Tibial nerve (tissue), 4 donors: ENCODE data around the gene ACLY. TPM values are rescaled to one million over a fixed set of nuclear protein-coding genes. Genes with fewer than 3 reads are reported as not detected.
A peak's percentile ranks its signal among the peaks of the same experiment; 100 is the strongest.

Experiments used
- DNase-seq, 2 donors: peaks; one replicate each; pipeline ENCODE4 v3.0.0-alpha.2; 2019; ENCODE audit warnings: low spot score in 2 of 2
- H3K27ac ChIP-seq, 4 donors: fragments of 200-600 bp; sonication (generic) in 3 of 4; one replicate each; pipeline ENCODE4 v1.5.1; 2017 to 2019; ENCODE audit warnings: mild to moderate bottlenecking in 1 of 4
- H3K27me3 ChIP-seq, 2 donors: fragments of 200-600 bp; sonication (generic) in 1 of 2; one replicate each; pipeline versions ENCODE4 v1.5.1 to v1.6.0; 2017 to 2019
- H3K36me3 ChIP-seq, 3 donors: fragments of 200-600 bp; sonication (generic); one replicate each; pipeline ENCODE4 v1.5.1; 2018 to 2019
- H3K4me1 ChIP-seq, 4 donors: fragments of 200-600 bp; sonication (generic) in 3 of 4; one replicate each; pipeline ENCODE4 v1.5.1; 2017 to 2019
- H3K4me3 ChIP-seq, 4 donors: fragments of 200-600 bp; sonication (generic) in 3 of 4; one replicate each; pipeline ENCODE4 v1.5.1; 2017 to 2019; ENCODE audit warnings: mild to moderate bottlenecking in 1 of 4, moderate library complexity in 1 of 4
- H3K9me3 ChIP-seq, 4 donors: fragments of 200-600 bp; sonication (generic) in 3 of 4; one replicate each; pipeline ENCODE4 v1.5.1; 2017 to 2019
- EP300 ChIP-seq, 2 donors: sonication (generic); formaldehyde crosslinking; IDR thresholded peaks; one replicate each; pipeline ENCODE4 v1.6.1; 2017; ENCODE audit warnings: antibody characterized with exemption in 2 of 2, mild to moderate bottlenecking in 1 of 2
- POLR2A ChIP-seq, 2 donors: fragments of 450-650 bp; IDR thresholded peaks; one replicate each; pipeline ENCODE4 v1.6.1; 2017; ENCODE audit warnings: antibody characterized with exemption in 2 of 2, mild to moderate bottlenecking in 2 of 2, moderate library complexity in 2 of 2
- WGBS, 2 donors: methylation state at CpG; one replicate each; pipeline ENCODE4 v1.1.5; 2018; 5-methylcytosine and 5-hydroxymethylcytosine counted together
- total RNA-seq, 4 donors: library from RNA; depleted of rRNA; stranded (reverse); fragments of >200 nt; gene quantifications; one replicate each; pipeline ENCODE4 v1.1.0, GENCODE V29; 2016
- TF ChIP-seq, protein P1 (sequence below), 5 experiments: fragments of 200-600 bp in 3 of 5; fragments of 450-650 bp in 2 of 5; sonication (generic) in 3 of 5; IDR thresholded peaks; one replicate each; pipeline ENCODE4 v1.5.1; 2016 to 2019; ENCODE audit warnings: antibody characterized with exemption in 5 of 5, mild to moderate bottlenecking in 3 of 5, moderate library complexity in 2 of 5

Gene ACLY
- total RNA-seq, 4 donors from 2014 or later = 62.8 to 102 (median 72.6) TPM

DNA sequence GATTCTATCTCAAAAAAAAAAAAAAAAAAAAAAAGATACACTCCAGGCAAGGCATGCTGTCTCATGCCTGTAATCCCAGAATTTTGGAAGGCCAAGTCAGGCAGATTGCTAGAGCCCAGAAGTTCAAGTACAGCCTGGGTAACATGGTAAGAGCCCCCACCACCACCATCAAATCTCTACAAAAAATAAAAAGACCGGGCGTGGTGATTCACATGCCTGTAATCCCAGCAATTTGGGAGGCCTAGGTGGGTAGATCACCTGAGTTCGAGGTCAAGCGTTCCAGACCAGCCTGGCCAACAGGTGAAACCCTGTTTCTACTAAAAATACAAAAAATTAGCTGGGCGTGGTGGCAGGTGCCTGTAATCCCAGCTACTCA is 1.8 kb upstream of the ACLY start:
- 94 to 95% methylated on average over 5 of the region's 5 CpGs for WGBS, 2 donors
- no peaks in the 10 kb centered on the region for H3K36me3 ChIP-seq
- no peaks in the 10 kb centered on the region for H3K9me3 ChIP-seq
- H3K27me3 ChIP-seq = no peaks in the 10 kb centered on the region
- DNase-seq = no peak
- no peak overlapping the region for H3K4me3 ChIP-seq
- TF ChIP-seq POLR2A (IDR thresholded peaks at IDR 0.05) (no peak), EP300 (IDR thresholded peaks at IDR 0.05) (no peak)
- TF ChIP-seq, protein P1, sequence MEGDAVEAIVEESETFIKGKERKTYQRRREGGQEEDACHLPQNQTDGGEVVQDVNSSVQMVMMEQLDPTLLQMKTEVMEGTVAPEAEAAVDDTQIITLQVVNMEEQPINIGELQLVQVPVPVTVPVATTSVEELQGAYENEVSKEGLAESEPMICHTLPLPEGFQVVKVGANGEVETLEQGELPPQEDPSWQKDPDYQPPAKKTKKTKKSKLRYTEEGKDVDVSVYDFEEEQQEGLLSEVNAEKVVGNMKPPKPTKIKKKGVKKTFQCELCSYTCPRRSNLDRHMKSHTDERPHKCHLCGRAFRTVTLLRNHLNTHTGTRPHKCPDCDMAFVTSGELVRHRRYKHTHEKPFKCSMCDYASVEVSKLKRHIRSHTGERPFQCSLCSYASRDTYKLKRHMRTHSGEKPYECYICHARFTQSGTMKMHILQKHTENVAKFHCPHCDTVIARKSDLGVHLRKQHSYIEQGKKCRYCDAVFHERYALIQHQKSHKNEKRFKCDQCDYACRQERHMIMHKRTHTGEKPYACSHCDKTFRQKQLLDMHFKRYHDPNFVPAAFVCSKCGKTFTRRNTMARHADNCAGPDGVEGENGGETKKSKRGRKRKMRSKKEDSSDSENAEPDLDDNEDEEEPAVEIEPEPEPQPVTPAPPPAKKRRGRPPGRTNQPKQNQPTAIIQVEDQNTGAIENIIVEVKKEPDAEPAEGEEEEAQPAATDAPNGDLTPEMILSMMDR (IDR thresholded peaks at IDR 0.05) = no peak
- no peak overlapping the region for H3K27ac ChIP-seq
- peaks cover 0 to 34% (median 19%) of the 10 kb centered on the region in 4 donors for H3K4me1 ChIP-seq

GRCh38 chr17:41919840-41920579 is 1.3 kb upstream of the ACLY start:
- 77 to 82% methylated on average over 7 of the region's 7 CpGs for WGBS, 2 donors
- no peaks in the 10 kb centered on the region for H3K27me3 ChIP-seq
- TF ChIP-seq POLR2A (IDR thresholded peaks at IDR 0.05) (no peak), EP300 (IDR thresholded peaks at IDR 0.05) (no peak)
- TF ChIP-seq, protein P1 (IDR thresholded peaks at IDR 0.05) = no peak
- no peaks in the 10 kb centered on the region for H3K9me3 ChIP-seq
- H3K4me1 ChIP-seq = peaks cover 0 to 39% (median 19%) of the 10 kb centered on the region in 4 donors
- no peak for DNase-seq
- peak overlapping the region in 1 of 4 donors; percentile 91 for H3K27ac ChIP-seq
- H3K4me3 ChIP-seq = no peak overlapping the region
- no peaks in the 10 kb centered on the region for H3K36me3 ChIP-seq

DNA sequence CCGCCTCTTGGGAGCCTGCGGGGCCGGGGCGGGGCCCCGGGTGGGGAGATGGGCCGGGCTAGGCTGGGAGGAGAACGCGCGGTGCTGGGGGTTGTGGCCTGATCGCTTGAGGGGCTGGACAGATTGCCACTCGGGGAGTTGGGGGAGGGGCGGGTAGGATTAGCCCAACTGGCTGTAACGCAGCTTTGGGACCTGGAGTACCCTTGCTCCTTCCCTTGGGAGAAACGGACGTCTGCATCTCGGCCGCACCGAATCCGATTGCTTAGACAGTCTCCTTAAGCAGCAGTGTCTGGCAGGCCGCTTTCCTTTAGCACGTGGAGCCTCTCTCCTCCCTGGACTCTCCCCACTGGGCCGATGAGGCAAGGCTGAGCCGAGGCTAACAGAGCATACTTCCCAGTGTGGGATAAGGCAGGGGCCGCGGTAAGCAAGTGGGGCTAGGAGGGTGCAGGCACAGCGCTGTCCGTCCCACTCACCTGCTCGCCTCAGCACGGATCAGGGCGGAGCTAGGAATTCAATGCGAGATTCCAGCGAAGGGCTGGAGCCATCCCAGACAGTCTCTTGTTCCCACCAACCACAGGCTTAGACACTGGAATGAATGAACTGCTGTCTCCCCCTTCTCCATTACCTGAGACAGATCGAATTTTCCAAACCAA is 540 bp upstream of the ACLY start:
- Histone ChIP-seq H3K36me3 (no peaks in the 10 kb centered on the region), H3K27me3 (no peaks in the 10 kb centered on the region), H3K27ac (peak overlapping the region; percentile 65 to 91 (median 91)), H3K9me3 (no peaks in the 10 kb centered on the region), H3K4me1 (peaks cover 0 to 47% (median 23%) of the 10 kb centered on the region in 4 donors), H3K4me3 (peak overlapping the region; percentile 13 to 96 (median 75))
- 4 to 14% methylated on average over 8 to 22 of the region's 33 CpGs for WGBS, 2 donors
- DNase-seq = peak; percentile 41 to 55
- no peak for TF ChIP-seq POLR2A (IDR thresholded peaks at IDR 0.05)
- no peak for TF ChIP-seq EP300 (IDR thresholded peaks at IDR 0.05)
- TF ChIP-seq, protein P1 (IDR thresholded peaks at IDR 0.05) = no peak

GRCh38 chr17:41917679-41918313 is 955 bp downstream of the ACLY start:
- no peak for TF ChIP-seq POLR2A (IDR thresholded peaks at IDR 0.05)
- TF ChIP-seq, protein P1 (IDR thresholded peaks at IDR 0.05) = no peak
- H3K27ac ChIP-seq = peak overlapping the region; percentile 52 to 91 (median 91)
- peaks cover 0 to 61% (median 32%) of the 10 kb centered on the region in 4 donors for H3K4me1 ChIP-seq
- peaks cover 0 to 10% (median 0%) of the 10 kb centered on the region in 3 donors for H3K36me3 ChIP-seq
- H3K27me3 ChIP-seq = no peaks in the 10 kb centered on the region
- 3 to 4% methylated on average over 22 to 24 of the region's 26 CpGs for WGBS, 2 donors
- no peaks in the 10 kb centered on the region for H3K9me3 ChIP-seq
- DNase-seq = peak; percentile 16 to 33
- H3K4me3 ChIP-seq = peak overlapping the region; percentile 64 to 96 (median 75)
